Naive thymus-derived CD4-positive, alpha-beta T cell (primary cell): ENCODE data around the gene LNP1. TPM values are rescaled to one million over a fixed set of nuclear protein-coding genes. Genes with fewer than 3 reads are reported as not detected.

ENCODE experiments used
- ATAC-seq: fragments of 150-1000 bp; cut with Tn5 transposase; 2 replicates; pipeline ENCODE4 v1.10.0; 2021; ENCODE audit warnings: mild to moderate bottlenecking, moderate library complexity
- CTCF ChIA-PET: fragments of 350-600 bp; sonication (Branson Sonifier 250); formaldehyde crosslinking; loops from one replicate; lab custom pipeline; 2021; ENCODE audit warnings: antibody characterized with exemption; lab: Charles Lee
- POLR2A ChIA-PET: fragments of 350-600 bp; sonication (Branson Sonifier 250); formaldehyde crosslinking; loops from one replicate; lab custom pipeline; 2021; ENCODE audit warnings: antibody characterized with exemption, inconsistent platforms; lab: Charles Lee
- DNase-seq, 9 donors: peaks; one replicate each; pipeline versions ENCODE4 v3.0.0 to v3.0.0-alpha.2; 2020 to 2022; ENCODE audit warnings: mixed read lengths in 1 of 9
- H3K27ac ChIP-seq: one replicate; pipeline ENCODE4 v1.7.0; 2013; ENCODE audit warnings: mild to moderate bottlenecking, low read depth, low read length, moderate library complexity
- H3K27me3 ChIP-seq, 2 donors: one replicate each; pipeline ENCODE4 v1.7.0; 2013; ENCODE audit warnings: low read length in 2 of 2, mild to moderate bottlenecking in 2 of 2, moderate library complexity in 2 of 2; ENCODE audit not compliant: control insufficient read depth in 2 of 2, insufficient read depth in 2 of 2
- H3K36me3 ChIP-seq, 3 experiments: 1 replicate in 2 of 3; 2 replicates in 1 of 3; pipeline ENCODE4 v1.7.0; 2013; ENCODE audit warnings: low read length in 3 of 3, mild to moderate bottlenecking in 3 of 3, moderate library complexity in 1 of 3; ENCODE audit not compliant: insufficient read depth in 3 of 3, control insufficient read depth in 2 of 3
- H3K4me1 ChIP-seq, 2 donors: one replicate each; pipeline ENCODE4 v1.7.0; 2013; ENCODE audit warnings: low read length in 2 of 2, mild to moderate bottlenecking in 2 of 2, moderate library complexity in 1 of 2; ENCODE audit not compliant: control insufficient read depth in 2 of 2, insufficient read depth in 2 of 2
- H3K4me3 ChIP-seq: 2 replicates; pipeline ENCODE4 v1.7.0; 2013; ENCODE audit warnings: mild to moderate bottlenecking, low read length
- H3K9me3 ChIP-seq, 3 experiments: 1 replicate in 2 of 3; 2 replicates in 1 of 3; pipeline ENCODE4 v1.7.0; 2013; ENCODE audit warnings: low read length in 3 of 3; ENCODE audit not compliant: control insufficient read depth in 2 of 3
- H3K27ac Mint-ChIP-seq, 9 donors: one replicate each; pipeline ENCODE4 v1.8.0; 2020 to 2022; ENCODE audit warnings: mixed read lengths in 9 of 9, mild to moderate bottlenecking in 8 of 9, moderate library complexity in 5 of 9, inconsistent platforms in 2 of 9
- H3K27me3 Mint-ChIP-seq, 5 donors: one replicate each; pipeline ENCODE4 v1.8.0; 2021 to 2022; ENCODE audit warnings: mixed read lengths in 5 of 5, mild to moderate bottlenecking in 1 of 5
- H3K36me3 Mint-ChIP-seq, 5 donors: one replicate each; pipeline ENCODE4 v1.8.0; 2020 to 2022; ENCODE audit warnings: mixed read lengths in 5 of 5, mild to moderate bottlenecking in 3 of 5, inconsistent platforms in 1 of 5
- H3K4me1 Mint-ChIP-seq, 7 donors: one replicate each; pipeline ENCODE4 v1.8.0; 2020 to 2022; ENCODE audit warnings: mixed read lengths in 7 of 7, mild to moderate bottlenecking in 3 of 7, inconsistent platforms in 1 of 7
- H3K4me3 Mint-ChIP-seq, 10 donors: one replicate each; pipeline ENCODE4 v1.8.0; 2020 to 2022; ENCODE audit warnings: mild to moderate bottlenecking in 10 of 10, mixed read lengths in 10 of 10, moderate library complexity in 6 of 10, inconsistent platforms in 2 of 10
- H3K9me3 Mint-ChIP-seq, 11 donors: one replicate each; pipeline ENCODE4 v1.8.0; 2020 to 2022; ENCODE audit warnings: mixed read lengths in 11 of 11, mild to moderate bottlenecking in 4 of 11, inconsistent platforms in 1 of 11, moderate library complexity in 1 of 11
- intact Hi-C, 2 donors: fragments of 100-400 bp; cut with micrococcal nuclease; formaldehyde crosslinking; loops; one replicate each; pipeline ENCODE4 v1.15.1; 2023
- polyA plus RNA-seq, 2 donors: library from polyadenylated mRNA; unstranded; fragments of 300-500 nt; fragmentation: Illumina TruSeq; gene quantifications; one replicate each; pipeline ENCODE4 v1.2.3, GENCODE V29; 2021
- total RNA-seq, 6 experiments: library from RNA in 5 of 6; stranded (reverse) in 5 of 6; gene quantifications; 1 replicate in 5 of 6; 2 replicates in 1 of 6; pipeline ENCODE4 v1.2.3 and lab custom pipeline; 2021 to 2026

Gene LNP1
- total and polyA plus RNA-seq, 7 experiments from 2014 or later, result 0.37 to 2.4 (median 1.2) TPM

DNA sequence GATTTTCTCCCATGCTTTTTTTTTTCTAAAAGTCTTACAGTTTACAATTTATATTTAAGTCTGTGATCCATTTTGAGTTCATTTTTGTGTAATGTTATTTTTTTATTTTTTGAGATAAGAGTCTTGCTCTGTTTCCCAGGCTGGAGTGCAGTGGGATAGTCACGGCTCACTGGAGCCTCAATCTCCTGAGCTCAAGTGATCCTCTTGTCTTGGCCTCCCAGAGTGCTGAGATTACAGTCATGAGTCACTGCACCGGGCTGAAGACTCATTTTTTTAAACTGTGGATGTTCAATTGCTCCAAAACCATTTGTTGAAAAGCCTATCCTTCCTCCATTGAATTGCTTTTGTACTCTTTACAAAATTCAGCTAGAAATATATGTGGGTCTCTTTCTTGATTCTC lies 19.5 kb downstream of the LNP1 start:
- H3K4me1 Mint-ChIP-seq, result peaks cover 0 to 2% (median 0%) of the 10 kb centered on the region in 7 donors
- H3K4me1 ChIP-seq, result no peaks in the 10 kb centered on the region
- H3K27me3 Mint-ChIP-seq, result peaks cover 0 to 15% (median 0%) of the 10 kb centered on the region in 5 donors
- H3K9me3 ChIP-seq, result no peaks in the 10 kb centered on the region
- H3K4me3 Mint-ChIP-seq, result no peak overlapping the region
- POLR2A ChIA-PET, result no interaction called here
- intact Hi-C loops, result no loop called here
- CTCF ChIA-PET, result no interaction called here
- ATAC-seq (no peak), DNase-seq (no peak)
- H3K9me3 Mint-ChIP-seq, result peaks cover 0 to 17% (median 1%) of the 10 kb centered on the region in 11 donors
- no peak overlapping the region for H3K27ac Mint-ChIP-seq
- peaks cover 0 to 6% (median 0%) of the 10 kb centered on the region in 5 donors for H3K36me3 Mint-ChIP-seq
- H3K4me3 ChIP-seq, result no peak overlapping the region
- no peaks in the 10 kb centered on the region for H3K27me3 ChIP-seq
- H3K27ac ChIP-seq, result no peak overlapping the region
- H3K36me3 ChIP-seq, result no peaks in the 10 kb centered on the region

DNA sequence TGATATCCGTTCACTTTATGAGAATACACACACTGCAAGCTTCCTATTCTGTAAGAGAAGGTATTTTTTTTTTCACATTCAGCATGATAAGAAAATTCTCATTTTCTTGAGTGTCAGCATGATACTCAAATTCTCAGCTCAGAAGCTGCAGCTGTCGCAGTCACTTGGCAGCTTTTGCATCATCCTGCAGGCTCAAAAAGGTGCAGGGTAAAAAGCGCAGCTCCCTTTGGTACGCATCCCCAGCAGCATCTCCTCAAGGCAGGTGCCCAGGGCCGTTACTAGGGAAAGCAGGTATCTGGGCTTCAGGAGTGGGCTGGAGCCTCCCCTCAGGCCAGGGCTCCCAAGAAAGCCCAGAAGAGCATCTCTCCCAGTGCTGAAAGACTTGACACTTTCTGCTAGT lies 22.3 kb downstream of the LNP1 start:
- no peaks in the 10 kb centered on the region for H3K9me3 ChIP-seq
- DNase-seq, result no peak
- peaks cover 0 to 2% (median 0%) of the 10 kb centered on the region in 7 donors for H3K4me1 Mint-ChIP-seq
- ChIA-PET CTCF (no interaction called here), POLR2A (no interaction called here)
- no peak overlapping the region for H3K27ac Mint-ChIP-seq
- no peaks in the 10 kb centered on the region for H3K27me3 ChIP-seq
- H3K27ac ChIP-seq, result no peak overlapping the region
- H3K36me3 ChIP-seq, result no peaks in the 10 kb centered on the region
- no peak for ATAC-seq
- peaks cover 0 to 19% (median 0%) of the 10 kb centered on the region in 5 donors for H3K27me3 Mint-ChIP-seq
- H3K36me3 Mint-ChIP-seq, result peaks cover 0 to 6% (median 0%) of the 10 kb centered on the region in 5 donors
- no peaks in the 10 kb centered on the region for H3K4me1 ChIP-seq
- no peak overlapping the region for H3K4me3 Mint-ChIP-seq
- no peak overlapping the region for H3K4me3 ChIP-seq
- intact Hi-C loops, result no loop called here
- H3K9me3 Mint-ChIP-seq, result peaks cover 0 to 2% (median 0%) of the 10 kb centered on the region in 11 donors

DNA sequence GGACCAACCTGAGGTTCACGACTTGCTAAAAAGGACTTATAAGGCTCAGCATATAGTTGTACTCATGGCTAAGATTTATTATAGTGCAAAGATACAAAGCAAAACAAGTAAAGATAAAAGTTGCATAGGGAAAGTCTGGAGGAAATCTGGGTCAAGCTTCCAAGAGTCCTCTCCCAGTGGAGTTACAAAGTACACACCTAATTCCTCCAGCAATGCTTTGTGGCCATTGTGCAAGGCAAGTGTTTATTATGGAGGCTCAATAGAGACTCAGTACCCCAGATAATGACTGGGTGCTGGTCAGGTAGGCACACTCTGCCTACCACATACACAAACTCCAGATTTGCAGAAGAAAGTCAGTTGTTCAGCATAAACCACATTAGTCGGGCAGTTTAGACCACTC lies 22.9 kb downstream of the LNP1 start:
- ATAC-seq (no peak), DNase-seq (no peak)
- ChIA-PET CTCF (no interaction called here), POLR2A (no interaction called here)
- Mint-ChIP-seq H3K4me1 (peaks cover 0 to 2% (median 0%) of the 10 kb centered on the region in 7 donors), H3K9me3 (peaks cover 0 to 2% (median 0%) of the 10 kb centered on the region in 11 donors), H3K36me3 (peaks cover 0 to 6% (median 0%) of the 10 kb centered on the region in 5 donors), H3K27me3 (peaks cover 0 to 19% (median 0%) of the 10 kb centered on the region in 5 donors), H3K4me3 (no peak overlapping the region), H3K27ac (no peak overlapping the region)
- Histone ChIP-seq H3K4me1 (no peaks in the 10 kb centered on the region), H3K36me3 (no peaks in the 10 kb centered on the region), H3K4me3 (no peak overlapping the region), H3K27ac (no peak overlapping the region), H3K9me3 (no peaks in the 10 kb centered on the region), H3K27me3 (no peaks in the 10 kb centered on the region)
- intact Hi-C loops, result no loop called here

- H3K27me3 Mint-ChIP-seq, result peaks cover 0 to 19% (median 0%) of the 10 kb centered on the region in 5 donors
- H3K36me3 Mint-ChIP-seq, result peaks cover 0 to 6% (median 0%) of the 10 kb centered on the region in 5 donors
- H3K9me3 Mint-ChIP-seq, result no peaks in the 10 kb centered on the region
- H3K27ac Mint-ChIP-seq, result no peak overlapping the region
- ATAC-seq, result no peak
- H3K4me1 Mint-ChIP-seq, result no peaks in the 10 kb centered on the region
- no peak for DNase-seq
- Histone ChIP-seq H3K9me3 (no peaks in the 10 kb centered on the region), H3K4me1 (no peaks in the 10 kb centered on the region), H3K27ac (no peak overlapping the region), H3K4me3 (no peak overlapping the region), H3K27me3 (no peaks in the 10 kb centered on the region), H3K36me3 (no peaks in the 10 kb centered on the region)
- ChIA-PET CTCF (no interaction called here), POLR2A (no interaction called here)
- intact Hi-C loops, result no loop called here
- H3K4me3 Mint-ChIP-seq, result no peak overlapping the region
Measured at GRCh38 chr3:100425316-100425715, 24.0 kb downstream of the LNP1 start.

GRCh38 chr3:100426067-100426682 lies 24.8 kb downstream of the LNP1 start:
- Mint-ChIP-seq H3K27ac (no peak overlapping the region), H3K9me3 (no peaks in the 10 kb centered on the region), H3K27me3 (peaks cover 0 to 19% (median 0%) of the 10 kb centered on the region in 5 donors), H3K4me1 (no peaks in the 10 kb centered on the region), H3K4me3 (no peak overlapping the region), H3K36me3 (peaks cover 0 to 4% (median 0%) of the 10 kb centered on the region in 5 donors)
- ChIA-PET CTCF (no interaction called here), POLR2A (no interaction called here)
- DNase-seq, result no peak
- no peaks in the 10 kb centered on the region for H3K27me3 ChIP-seq
- no peak for ATAC-seq
- H3K9me3 ChIP-seq, result no peaks in the 10 kb centered on the region
- no peak overlapping the region for H3K27ac ChIP-seq
- intact Hi-C loops, result no loop called here
- no peaks in the 10 kb centered on the region for H3K4me1 ChIP-seq
- H3K36me3 ChIP-seq, result no peaks in the 10 kb centered on the region
- no peak overlapping the region for H3K4me3 ChIP-seq

DNA sequence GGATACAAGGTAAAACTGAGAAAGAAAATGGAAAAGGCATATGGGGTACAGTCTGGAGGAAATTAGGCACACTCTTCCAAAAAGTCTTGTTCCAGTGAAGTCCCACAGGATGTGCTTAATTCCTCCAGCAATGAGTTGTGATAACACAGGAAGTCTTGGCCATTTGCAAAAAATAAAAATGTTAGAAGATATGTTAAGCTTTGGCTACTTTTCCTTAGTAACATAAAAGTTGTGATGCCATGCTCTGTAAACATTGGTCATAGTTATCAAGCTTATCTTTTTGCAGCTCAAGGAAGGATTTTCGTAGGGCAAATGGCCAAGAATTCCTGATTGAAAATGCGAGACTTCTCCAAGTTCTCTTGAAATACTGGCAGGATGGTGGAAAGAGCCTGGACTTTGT lies 26.4 kb downstream of the LNP1 start:
- ChIA-PET POLR2A (interaction anchor here (0.6 kb wide), 1 partner anchor 152 kb away, joined by 3 read pairs; no protein-coding TSS in a partner anchor), CTCF (no interaction called here)
- DNase-seq (no peak), ATAC-seq (no peak)
- peaks cover 0 to 4% (median 0%) of the 10 kb centered on the region in 5 donors for H3K36me3 Mint-ChIP-seq
- Histone ChIP-seq H3K9me3 (no peaks in the 10 kb centered on the region), H3K27ac (no peak overlapping the region), H3K36me3 (no peaks in the 10 kb centered on the region), H3K27me3 (no peaks in the 10 kb centered on the region), H3K4me3 (no peak overlapping the region), H3K4me1 (no peaks in the 10 kb centered on the region)
- H3K9me3 Mint-ChIP-seq, result no peaks in the 10 kb centered on the region
- H3K27me3 Mint-ChIP-seq, result peaks cover 0 to 19% (median 0%) of the 10 kb centered on the region in 5 donors
- intact Hi-C loops, result no loop called here
- no peak overlapping the region for H3K27ac Mint-ChIP-seq
- no peaks in the 10 kb centered on the region for H3K4me1 Mint-ChIP-seq
- H3K4me3 Mint-ChIP-seq, result no peak overlapping the region

- intact Hi-C loops, result no loop called here
- ChIA-PET POLR2A (no interaction called here), CTCF (no interaction called here)
- DNase-seq, result no peak
- no peaks in the 10 kb centered on the region for H3K4me1 ChIP-seq
- no peaks in the 10 kb centered on the region for H3K36me3 ChIP-seq
- no peak for ATAC-seq
- H3K27ac ChIP-seq, result no peak overlapping the region
- Mint-ChIP-seq H3K36me3 (peaks cover 0 to 4% (median 0%) of the 10 kb centered on the region in 5 donors), H3K9me3 (peaks cover 0 to 2% (median 0%) of the 10 kb centered on the region in 11 donors), H3K27ac (no peak overlapping the region), H3K27me3 (peaks cover 0 to 15% (median 0%) of the 10 kb centered on the region in 5 donors), H3K4me3 (no peak overlapping the region), H3K4me1 (no peaks in the 10 kb centered on the region)
- H3K9me3 ChIP-seq, result no peaks in the 10 kb centered on the region
- H3K4me3 ChIP-seq, result no peak overlapping the region
- no peaks in the 10 kb centered on the region for H3K27me3 ChIP-seq
Measured at GRCh38 chr3:100429187-100429716, 27.9 kb downstream of the LNP1 start.
